ENCODE results near the gene SLC17A9.

Gene SLC17A9

GRCh38 chr20:62967149-62967501, 14.6 kb downstream of the SLC17A9 start:
- in situ Hi-C loops (cut with HindIII; ENCODE audit: low sequenced_read_pairs): no loop called here

GRCh38 chr20:62967628-62968351, 15.3 kb downstream of the SLC17A9 start:
- in situ Hi-C loops (cut with HindIII; ENCODE audit: low sequenced_read_pairs): no loop called here

- in situ Hi-C loops (cut with HindIII; ENCODE audit: low sequenced_read_pairs): no loop called here
Observed at GRCh38 chr20:62968378-62969178, 16.1 kb downstream of the SLC17A9 start.

- in situ Hi-C loops (cut with HindIII; ENCODE audit: low sequenced_read_pairs): no loop called here
Observed at GRCh38 chr20:62969179-62969760, 16.8 kb downstream of the SLC17A9 start.

- in situ Hi-C loops (cut with HindIII; ENCODE audit: low sequenced_read_pairs): no loop called here
Observed at GRCh38 chr20:62969939-62970306, 17.4 kb downstream of the SLC17A9 start.

- in situ Hi-C loops (cut with HindIII; ENCODE audit: low sequenced_read_pairs): no loop called here
Observed at GRCh38 chr20:62970307-62971210, 18.1 kb downstream of the SLC17A9 start.

- in situ Hi-C loops (cut with HindIII; ENCODE audit: low sequenced_read_pairs): no loop called here
Observed at GRCh38 chr20:62971211-62971949, 18.9 kb downstream of the SLC17A9 start.

- in situ Hi-C loops (cut with HindIII; ENCODE audit: low sequenced_read_pairs): no loop called here
Observed at GRCh38 chr20:62971950-62972844, 19.7 kb downstream of the SLC17A9 start.

GRCh38 chr20:62972845-62973745, 20.6 kb downstream of the SLC17A9 start:
- in situ Hi-C loops (cut with HindIII; ENCODE audit: low sequenced_read_pairs): no loop called here

GRCh38 chr20:62975251-62975760, 22.8 kb downstream of the SLC17A9 start:
- in situ Hi-C loops (cut with HindIII; ENCODE audit: low sequenced_read_pairs): no loop called here

- in situ Hi-C loops (cut with HindIII; ENCODE audit: low sequenced_read_pairs): no loop called here
Observed at GRCh38 chr20:62975812-62976508, 23.5 kb downstream of the SLC17A9 start.

GRCh38 chr20:62976886-62977285, 24.4 kb downstream of the SLC17A9 start:
- in situ Hi-C loops (cut with HindIII; ENCODE audit: low sequenced_read_pairs): no loop called here

- in situ Hi-C loops (cut with HindIII; ENCODE audit: low sequenced_read_pairs): no loop called here
Observed at GRCh38 chr20:62977613-62978560, 25.4 kb downstream of the SLC17A9 start.

GRCh38 chr20:62978561-62978943, 26.0 kb downstream of the SLC17A9 start:
- in situ Hi-C loops (cut with HindIII; ENCODE audit: low sequenced_read_pairs): no loop called here

GRCh38 chr20:62979310-62979709, 26.8 kb downstream of the SLC17A9 start:
- in situ Hi-C loops (cut with HindIII; ENCODE audit: low sequenced_read_pairs): no loop called here

- in situ Hi-C loops (cut with HindIII; ENCODE audit: low sequenced_read_pairs): no loop called here
Observed at GRCh38 chr20:62979876-62980373, 27.4 kb downstream of the SLC17A9 start.

All from DLD1 (cell line).